Ovary (tissue), 9 donors: ENCODE results near the gene RBPJL. TPM values are rescaled to one million over a fixed set of nuclear protein-coding genes. Genes with fewer than 3 reads are reported as not detected.

ENCODE experiments used
- DNase-seq, 5 donors: peaks; one replicate each; pipeline ENCODE4 v3.0.0-alpha.2; 2019 to 2020
- H3K27ac ChIP-seq, 2 donors: fragments of 200-600 bp; one replicate each; pipeline versions ENCODE4 v1.5.1 to v1.8.0; 2019 to 2022
- H3K27me3 ChIP-seq: fragments of 200-600 bp; one replicate; pipeline ENCODE4 v1.8.0; 2022
- H3K36me3 ChIP-seq: fragments of 200-600 bp; sonication (generic); one replicate; pipeline ENCODE4 v1.5.1; 2019
- H3K4me1 ChIP-seq: one replicate; pipeline ENCODE4 v1.8.1; 2013; ENCODE audit warnings: mild to moderate bottlenecking, moderate library complexity; ENCODE audit not compliant: insufficient read depth
- H3K4me3 ChIP-seq: fragments of 200-600 bp; sonication (generic); one replicate; pipeline ENCODE4 v1.5.1; 2017
- H3K9me3 ChIP-seq, 2 donors: fragments of 200-600 bp in 1 of 2; sonication (generic) in 1 of 2; one replicate each; pipeline versions ENCODE4 v1.5.1 to v1.8.1; 2013 to 2019; ENCODE audit warnings: mild to moderate bottlenecking in 1 of 2, moderate library complexity in 1 of 2
- CTCF ChIP-seq, 3 donors: fragments of 450-650 bp in 2 of 3; fragments of 200-600 bp in 1 of 3; IDR thresholded peaks; one replicate each; pipeline versions ENCODE4 v1.5.1 to v1.8.0; 2016 to 2022; ENCODE audit warnings: antibody characterized with exemption in 3 of 3, mild to moderate bottlenecking in 1 of 3
- EP300 ChIP-seq: sonication (generic); formaldehyde crosslinking; IDR thresholded peaks from one replicate; pipeline ENCODE4 v1.6.1; 2017; ENCODE audit warnings: antibody characterized with exemption
- POLR2A ChIP-seq: fragments of 450-650 bp; IDR thresholded peaks from one replicate; pipeline ENCODE4 v1.6.1; 2017; ENCODE audit warnings: antibody characterized with exemption, mild to moderate bottlenecking, moderate library complexity
- WGBS, 3 donors: extraction: QIAGEN DNeasy Blood & Tissue Kit in 1 of 3; methylation state at CpG; one replicate each; pipeline versions ENCODE4 v1.1.5 to v1.1.7; 2013 to 2017; 5-methylcytosine and 5-hydroxymethylcytosine counted together
- intact Hi-C, 4 donors: fragments of 100-400 bp; cut with DNase I; formaldehyde crosslinking; loops; one replicate each; pipeline versions ENCODE4 v1.11.0 to v1.15.1; 2022 to 2023
- polyA plus RNA-seq, 2 donors: library from polyadenylated mRNA; stranded (reverse); fragments of 200-250 nt in 1 of 2; fragments of 350-450 nt in 1 of 2; fragmentation: Illumina TruSeq in 1 of 2; extraction: RNeasy Lipid Tissue Mini Kit (QIAGEN cat#74804) in 1 of 2; gene quantifications; one replicate each; pipeline ENCODE4 v1.2.3, GENCODE V29; 2013 to 2014
- total RNA-seq, 7 donors: library from RNA; depleted of rRNA in 2 of 7; stranded (reverse); fragments of >200 nt in 2 of 7; fragmentation: NEBNext Ultra II Directional in 3 of 7; extraction: Animal tissue kit (Norgen Biotek cat#: 25700) in 3 of 7; gene quantifications; one replicate each; pipeline versions ENCODE4 v1.1.0 to v1.2.4, GENCODE V29; 2016 to 2023
- donor health status: DM: no; HTN: no; CAD: no; lungs with moderate emphysema.
- donor health status: DM: no; HTN: no; CAD: no.
- donor health status: Bipolar disorder and iron deficiency.
- donor health status: DM: yes; HTN: yes; CAD: no.
- donor health status: DM: no; HTN: no; CAD: no.
- donor health status: DM: yes; HTN: yes; CAD: no.

The RBPJL gene
- total and polyA plus RNA-seq, 9 donors, result 0.36 to 0.38 TPM; not detected in 7

GRCh38 chr20:45300961-45301360 is 5.7 kb upstream of the RBPJL start:
- Histone ChIP-seq H3K9me3 (no peaks in the 10 kb centered on the region), H3K27ac (no peak overlapping the region), H3K4me3 (no peak overlapping the region), H3K4me1 (no peaks in the 10 kb centered on the region), H3K27me3 (no peaks in the 10 kb centered on the region), H3K36me3 (no peaks in the 10 kb centered on the region)
- 37 to 40% (median 38%) methylated on average over 4 of the region's 4 CpGs for whole genome bisulfite sequencing, 3 donors
- DNase-seq, result no peak
- TF ChIP-seq POLR2A (no peak), EP300 (no peak), CTCF (IDR thresholded peaks at IDR 0.05) (no peak)
- intact Hi-C loops, result no loop called here

- WGBS, 3 donors, result 59 to 65% (median 63%) methylated on average over 5 of the region's 5 CpGs
- H3K9me3 ChIP-seq, result no peaks in the 10 kb centered on the region
- no peak for DNase-seq
- no peak for TF ChIP-seq EP300
- no peak for TF ChIP-seq POLR2A
- TF ChIP-seq CTCF (IDR thresholded peaks at IDR 0.05), result no peak
- H3K36me3 ChIP-seq, result no peaks in the 10 kb centered on the region
- no peak overlapping the region for H3K4me3 ChIP-seq
- H3K4me1 ChIP-seq, result no peaks in the 10 kb centered on the region
- H3K27ac ChIP-seq, result no peak overlapping the region
- no peaks in the 10 kb centered on the region for H3K27me3 ChIP-seq
- intact Hi-C loops, result no loop called here
Observed at GRCh38 chr20:45301824-45302271, 4.8 kb upstream of the RBPJL start.

GRCh38 chr20:45303586-45304463 is 2.8 kb upstream of the RBPJL start:
- WGBS, 3 donors, result 57 to 68% (median 57%) methylated on average over 47 of the region's 47 CpGs
- no peaks in the 10 kb centered on the region for H3K4me1 ChIP-seq
- H3K27me3 ChIP-seq, result no peaks in the 10 kb centered on the region
- H3K4me3 ChIP-seq, result no peak overlapping the region
- intact Hi-C loops, result no loop called here
- no peak for DNase-seq
- no peaks in the 10 kb centered on the region for H3K36me3 ChIP-seq
- no peaks in the 10 kb centered on the region for H3K9me3 ChIP-seq
- no peak overlapping the region for H3K27ac ChIP-seq
- no peak for TF ChIP-seq CTCF (IDR thresholded peaks at IDR 0.05)
- TF ChIP-seq EP300, result no peak
- TF ChIP-seq POLR2A, result no peak

- H3K9me3 ChIP-seq, result no peaks in the 10 kb centered on the region
- no peaks in the 10 kb centered on the region for H3K4me1 ChIP-seq
- intact Hi-C loops, result no loop called here
- no peaks in the 10 kb centered on the region for H3K36me3 ChIP-seq
- WGBS, 3 donors, result 77 to 88% (median 78%) methylated on average over 42 to 43 of the region's 43 CpGs
- DNase-seq, result no peak
- H3K27me3 ChIP-seq, result no peaks in the 10 kb centered on the region
- no peak overlapping the region for H3K4me3 ChIP-seq
- TF ChIP-seq POLR2A (no peak), EP300 (no peak), CTCF (IDR thresholded peaks at IDR 0.05) (no peak)
- no peak overlapping the region for H3K27ac ChIP-seq
Observed at GRCh38 chr20:45304464-45304999, 2.1 kb upstream of the RBPJL start.
